ENCODE results near the gene RHBDD2. TPM values are rescaled to one million over a fixed set of nuclear protein-coding genes. Genes with fewer than 3 reads are reported as not detected.
"Not testable (repeated sequence)": the region's sequence is repeated elsewhere in the genome, so short reads cannot be mapped to it uniquely, and the experiment has no call there.

Gene RHBDD2
- total RNA-seq, 2 experiments from 2014 or later: 21.1 to 21.8 TPM

DNA sequence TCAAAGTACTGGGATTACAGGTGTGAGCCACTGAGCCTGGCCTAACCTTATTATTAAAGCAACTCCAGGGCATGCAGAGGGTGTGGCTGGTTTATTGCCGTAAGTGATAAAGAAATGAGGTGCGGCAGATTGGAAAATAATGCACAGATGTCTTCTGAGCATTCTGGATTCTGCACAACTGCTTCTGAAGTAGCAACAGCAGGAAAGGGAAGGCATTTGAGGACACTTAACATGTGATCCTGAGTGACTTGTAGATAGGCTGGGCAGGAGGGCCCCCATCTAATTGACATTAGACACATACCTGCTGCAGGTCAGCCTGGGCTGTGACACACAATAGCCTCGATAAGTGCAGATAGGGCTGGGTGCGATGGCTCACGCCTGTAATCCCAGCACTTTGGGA lies 5.6 kb downstream of the RHBDD2 start:
- Mint-ChIP-seq H3K4me1 (peaks cover 17% of the 10 kb centered on the region), H3K9me3 (no peaks in the 10 kb centered on the region), H3K4me3 (no peak overlapping the region), H3K27ac (no peak overlapping the region), H3K36me3 (ENCODE audit: low read depth) (peaks cover 31% of the 10 kb centered on the region), H3K27me3 (no peaks in the 10 kb centered on the region)
- ChIA-PET CTCF (no interaction called here), POLR2A (no interaction called here)
- DNase-seq: no peak

DNA sequence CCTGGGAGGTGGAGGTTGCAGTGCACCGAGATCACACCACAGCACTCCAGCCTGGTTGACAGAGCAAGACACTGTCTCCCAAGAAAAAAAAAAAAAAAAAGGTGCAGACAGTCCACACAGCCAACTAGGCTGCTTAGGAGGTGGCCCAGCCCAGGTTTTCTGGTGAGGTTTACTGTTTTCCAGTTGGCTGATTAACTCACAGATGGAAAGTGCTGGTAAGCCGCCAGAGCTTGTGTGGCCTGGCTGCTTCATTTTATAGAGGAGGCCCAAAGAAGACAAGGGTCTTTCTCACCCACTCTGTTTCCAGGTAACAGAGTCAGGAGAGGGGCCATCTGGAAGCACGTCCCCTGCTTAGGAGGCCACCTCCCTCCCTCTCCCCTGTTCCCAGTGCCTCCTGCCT lies 6.2 kb downstream of the RHBDD2 start:
- peaks cover 31% of the 10 kb centered on the region for H3K36me3 Mint-ChIP-seq (ENCODE audit: low read depth)
- POLR2A ChIA-PET: no interaction called here
- no peaks in the 10 kb centered on the region for H3K27me3 Mint-ChIP-seq

GRCh38 chr7:75887669-75888369 lies 9.0 kb downstream of the RHBDD2 start:
- no peaks in the 10 kb centered on the region for H3K4me1 Mint-ChIP-seq
- POLR2A ChIA-PET: no interaction called here
- no peak overlapping the region for H3K27ac Mint-ChIP-seq
- peaks cover 14% of the 10 kb centered on the region for H3K36me3 Mint-ChIP-seq (ENCODE audit: low read depth)
- H3K4me3 Mint-ChIP-seq: no peak overlapping the region
- H3K9me3 Mint-ChIP-seq: no peaks in the 10 kb centered on the region
- no peaks in the 10 kb centered on the region for H3K27me3 Mint-ChIP-seq
- CTCF ChIA-PET: no interaction called here
- DNase-seq: no peak

More for the DNA sequence above, 6.2 kb downstream of the RHBDD2 start:
- DNase-seq: no peak
- CTCF ChIA-PET: interaction anchor here (0.6 kb wide), 2 partner anchors 8 to 135 kb away, joined by 3 to 4 read pairs; no protein-coding TSS in a partner anchor
- Mint-ChIP-seq H3K4me1 (peaks cover 11% of the 10 kb centered on the region), H3K4me3 (no peak overlapping the region), H3K9me3 (no peaks in the 10 kb centered on the region), H3K27ac (no peak overlapping the region)

GRCh38 chr7:75888464-75889222 lies 9.8 kb downstream of the RHBDD2 start:
- no peak overlapping the region for H3K4me3 Mint-ChIP-seq
- peaks cover 11% of the 10 kb centered on the region for H3K36me3 Mint-ChIP-seq (ENCODE audit: low read depth)
- H3K9me3 Mint-ChIP-seq: no peaks in the 10 kb centered on the region
- DNase-seq: no peak
- H3K4me1 Mint-ChIP-seq: no peaks in the 10 kb centered on the region
- no peaks in the 10 kb centered on the region for H3K27me3 Mint-ChIP-seq
- ChIA-PET CTCF (interaction anchor here (1.1 to 1.4 kb wide), 2 partner anchors 9 to 10 kb away, joined by 3 to 4 read pairs; no protein-coding TSS in a partner anchor), POLR2A (no interaction called here)
- H3K27ac Mint-ChIP-seq: peak overlapping the region; percentile 19

GRCh38 chr7:75889223-75889825 lies 10.5 kb downstream of the RHBDD2 start:
- ChIA-PET CTCF (interaction anchor here (0.7 to 1.4 kb wide), 3 partner anchors 9 to 17 kb away, joined by 3 to 4 read pairs (median 3); no protein-coding TSS in a partner anchor), POLR2A (no interaction called here)
- Mint-ChIP-seq H3K4me1 (no peaks in the 10 kb centered on the region), H3K36me3 (ENCODE audit: low read depth) (peaks cover 8% of the 10 kb centered on the region), H3K4me3 (no peak overlapping the region), H3K9me3 (no peaks in the 10 kb centered on the region), H3K27ac (peak overlapping the region; percentile 19), H3K27me3 (no peaks in the 10 kb centered on the region)
- no peak for DNase-seq

GRCh38 chr7:75889826-75890225 lies 11.0 kb downstream of the RHBDD2 start:
- no peaks in the 10 kb centered on the region for H3K27me3 Mint-ChIP-seq
- no peaks in the 10 kb centered on the region for H3K9me3 Mint-ChIP-seq
- ChIA-PET POLR2A (no interaction called here), CTCF (interaction anchor here (0.7 to 1.4 kb wide), 5 partner anchors 9 to 833 kb away, joined by 3 to 4 read pairs (median 3); no protein-coding TSS in a partner anchor)
- no peak for DNase-seq
- H3K4me3 Mint-ChIP-seq: no peak overlapping the region
- peaks cover 3% of the 10 kb centered on the region for H3K36me3 Mint-ChIP-seq (ENCODE audit: low read depth)
- H3K4me1 Mint-ChIP-seq: no peaks in the 10 kb centered on the region
- H3K27ac Mint-ChIP-seq: no peak overlapping the region

DNA sequence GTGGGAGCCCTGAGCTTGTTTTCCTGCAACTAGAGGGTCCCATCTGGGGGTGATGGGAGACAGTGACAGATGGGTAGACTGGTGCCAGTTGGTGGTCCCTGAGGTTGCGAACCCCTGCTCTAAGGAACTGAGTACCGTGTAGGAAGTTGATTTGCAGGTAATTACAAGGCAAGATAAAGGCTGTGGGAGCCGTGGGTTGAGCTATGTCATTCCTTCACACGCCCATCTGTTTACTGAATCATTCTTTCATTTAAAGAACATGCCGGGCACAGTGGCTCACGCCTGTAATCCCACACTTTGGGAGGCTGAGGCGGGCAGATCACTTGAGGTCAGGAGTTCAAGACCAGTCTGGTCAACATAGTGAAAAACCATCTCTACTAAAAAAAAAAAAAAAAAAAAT lies 12.4 kb downstream of the RHBDD2 start:
- POLR2A ChIA-PET; H3K9me3 Mint-ChIP-seq; H3K4me1 Mint-ChIP-seq; H3K4me3 Mint-ChIP-seq; H3K27ac Mint-ChIP-seq; DNase-seq; H3K36me3 Mint-ChIP-seq (ENCODE audit: low read depth); H3K27me3 Mint-ChIP-seq: not testable (repeated sequence)
- CTCF ChIA-PET: interaction anchor here (0.6 to 1.2 kb wide), 2 partner anchors 10 to 1646 kb away, joined by 3 read pairs; no protein-coding TSS in a partner anchor

GRCh38 chr7:75891815-75892411 lies 13.1 kb downstream of the RHBDD2 start:
- DNase-seq: no peak
- H3K9me3 Mint-ChIP-seq: no peaks in the 10 kb centered on the region
- H3K4me3 Mint-ChIP-seq: no peak overlapping the region
- CTCF ChIA-PET: interaction anchor here (0.7 kb wide), 1 partner anchor 66 kb away, joined by 3 read pairs; no protein-coding TSS in a partner anchor
- H3K36me3 Mint-ChIP-seq (ENCODE audit: low read depth): peaks cover 3% of the 10 kb centered on the region
- no peaks in the 10 kb centered on the region for H3K4me1 Mint-ChIP-seq
- H3K27ac Mint-ChIP-seq: no peak overlapping the region
- H3K27me3 Mint-ChIP-seq: no peaks in the 10 kb centered on the region
- POLR2A ChIA-PET: no interaction called here

GRCh38 chr7:75892634-75893272 lies 13.9 kb downstream of the RHBDD2 start:
- POLR2A ChIA-PET: no interaction called here

DNA sequence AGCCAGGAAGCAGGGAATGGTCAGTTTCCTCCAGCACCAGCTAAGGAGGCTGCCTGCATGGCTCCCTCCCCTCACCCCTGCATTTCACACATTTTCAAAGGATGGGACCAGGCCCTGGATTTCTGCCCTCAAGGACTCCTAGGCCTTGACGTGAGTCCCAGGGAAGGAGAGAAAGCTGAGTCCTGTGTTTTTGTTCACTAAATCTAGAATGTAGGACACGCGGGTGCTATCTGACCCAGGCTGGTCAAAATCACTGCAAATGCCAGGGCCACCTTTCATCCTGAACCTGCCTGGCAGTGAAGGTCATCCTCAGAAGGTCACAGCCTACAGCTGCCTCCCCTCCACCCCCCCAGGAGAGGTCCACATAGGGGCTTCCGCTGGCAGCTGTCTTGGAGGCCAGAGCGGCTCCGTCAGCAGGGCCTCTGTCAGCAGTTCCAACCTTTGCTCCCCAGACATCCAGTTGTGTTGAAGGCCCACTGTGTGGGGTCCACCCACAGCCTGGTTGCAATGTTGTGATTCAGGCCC lies 18.0 kb downstream of the RHBDD2 start:
- no peaks in the 10 kb centered on the region for H3K4me1 Mint-ChIP-seq

More at GRCh38 chr7:75892634-75893272, 13.9 kb downstream of the RHBDD2 start:
- Mint-ChIP-seq H3K9me3 (no peaks in the 10 kb centered on the region), H3K27ac (peak overlapping the region; percentile 33), H3K27me3 (no peaks in the 10 kb centered on the region), H3K36me3 (ENCODE audit: low read depth) (peaks cover 3% of the 10 kb centered on the region), H3K4me1 (no peaks in the 10 kb centered on the region), H3K4me3 (no peak overlapping the region)
- no peak for DNase-seq
- CTCF ChIA-PET: interaction anchor here (1.5 kb wide), 1 partner anchor 10 kb away, joined by 5 read pairs; no protein-coding TSS in a partner anchor

DNA sequence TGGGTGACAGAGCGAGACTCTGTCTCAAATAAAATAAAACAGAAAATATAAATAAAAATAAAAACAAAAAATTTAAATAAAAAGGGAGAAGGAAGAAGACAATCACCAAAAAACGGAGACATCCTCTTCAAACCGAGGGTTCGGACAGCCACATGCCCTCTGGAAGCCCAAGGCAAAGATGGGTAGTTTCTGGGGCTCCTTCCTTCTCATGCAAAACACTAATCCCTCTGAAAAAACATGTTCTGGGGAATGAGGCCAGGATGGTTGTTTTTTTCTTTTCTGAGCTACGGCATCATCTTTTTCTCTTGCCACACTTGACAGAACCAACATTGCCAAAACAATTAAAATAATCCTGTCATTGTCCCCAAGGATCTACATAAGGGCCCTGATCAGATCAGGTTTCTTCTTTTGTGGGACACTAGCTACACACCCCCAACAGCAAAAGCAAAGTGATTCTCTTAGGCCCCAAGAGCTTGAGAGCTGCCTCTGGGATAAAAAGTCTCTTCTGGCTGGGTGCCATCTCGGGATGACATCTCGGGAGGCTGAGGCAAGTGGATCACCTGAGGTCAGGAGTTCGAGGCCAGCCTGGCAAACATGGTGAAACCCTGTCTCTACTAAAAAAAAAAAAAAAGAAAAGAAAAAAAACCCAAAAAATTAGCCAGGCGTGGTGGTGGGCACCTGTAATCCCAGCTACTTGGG lies 21.9 kb downstream of the RHBDD2 start:
- H3K36me3 Mint-ChIP-seq (ENCODE audit: low read depth): no peaks in the 10 kb centered on the region
- no peak overlapping the region for H3K4me3 Mint-ChIP-seq
- H3K27me3 Mint-ChIP-seq: no peaks in the 10 kb centered on the region
- H3K9me3 Mint-ChIP-seq: no peaks in the 10 kb centered on the region
- H3K4me1 Mint-ChIP-seq: peaks cover under 1% of the 10 kb centered on the region
- CTCF ChIA-PET: no interaction called here
- POLR2A ChIA-PET: interaction anchor here (0.6 kb wide), 1 partner anchor 14 kb away, joined by 3 read pairs; no protein-coding TSS in a partner anchor
- H3K27ac Mint-ChIP-seq: no peak overlapping the region
- DNase-seq: no peak

More for the DNA sequence above, 18.0 kb downstream of the RHBDD2 start:
- no peaks in the 10 kb centered on the region for H3K9me3 Mint-ChIP-seq
- no peak for DNase-seq
- H3K27me3 Mint-ChIP-seq: no peaks in the 10 kb centered on the region
- ChIA-PET CTCF (interaction anchor here (1.3 kb wide), 1 partner anchor 20 kb away, joined by 4 read pairs; no protein-coding TSS in a partner anchor), POLR2A (interaction anchor here (0.6 kb wide), 1 partner anchor 15 kb away, joined by 3 read pairs; no protein-coding TSS in a partner anchor)
- H3K4me3 Mint-ChIP-seq: no peak overlapping the region
- no peaks in the 10 kb centered on the region for H3K36me3 Mint-ChIP-seq (ENCODE audit: low read depth)
- no peak overlapping the region for H3K27ac Mint-ChIP-seq

Data from activated CD4-positive, alpha-beta T cell treated with anti-CD3 and anti-CD28 coated beads, Interleukin-2, amount 10 ng/mL, durations not matched to agents 7 days and 5 days (primary cell).